Measurements from ENCODE around the gene ESRP2.

ESRP2 gene

GRCh38 chr16:68249371-68249770, 13.4 kb upstream of the ESRP2 start:
- TF ChIP-seq TAF1 (IDR thresholded peaks at IDR 0.05; ENCODE audit: borderline replicate concordance, insufficient read depth, low read length): no peak
- no peak for TF ChIP-seq FOXP2 (optimal IDR thresholded peaks at IDR 0.05; ENCODE audit: borderline replicate concordance, extremely low read depth, extremely low read length, insufficient read depth)
- no peak for TF ChIP-seq SIN3A (IDR thresholded peaks at IDR 0.05; ENCODE audit: borderline replicate concordance, insufficient read depth, low read length)
- no peak for TF ChIP-seq POLR2AphosphoS5 (IDR thresholded peaks at IDR 0.05; ENCODE audit: low read depth, low read length)
- no peak for TF ChIP-seq REST (IDR thresholded peaks at IDR 0.05; ENCODE audit: insufficient read depth in 1 of 2, low read depth in 2 of 2, low read length in 2 of 2)

DNA sequence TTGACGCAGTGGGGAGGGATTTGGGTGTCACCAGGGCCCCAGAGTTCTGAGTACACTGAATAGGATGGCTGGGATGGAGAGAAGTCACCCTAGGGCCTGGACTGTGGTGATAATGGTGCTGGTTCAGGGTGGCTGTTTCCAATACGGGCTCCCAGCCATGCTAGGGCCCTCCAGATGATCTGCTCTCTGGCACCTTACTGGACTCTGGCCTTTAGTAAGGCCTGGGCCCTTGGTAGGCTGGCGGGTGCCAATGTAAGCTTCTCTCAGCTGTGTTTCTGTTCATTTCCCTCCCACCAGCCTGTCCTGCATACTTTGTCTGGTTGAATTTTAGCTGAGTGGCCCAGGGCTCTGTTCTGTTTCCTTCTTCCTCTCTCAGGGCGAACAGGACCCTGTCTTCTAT, 12.0 kb upstream of the ESRP2 start:
- TF ChIP-seq TAF1 (IDR thresholded peaks at IDR 0.05; ENCODE audit: borderline replicate concordance, insufficient read depth, low read length) (no peak), POLR2AphosphoS5 (IDR thresholded peaks at IDR 0.05; ENCODE audit: low read depth, low read length) (no peak), FOXP2 (optimal IDR thresholded peaks at IDR 0.05; ENCODE audit: borderline replicate concordance, extremely low read depth, extremely low read length, insufficient read depth) (no peak), SIN3A (IDR thresholded peaks at IDR 0.05; ENCODE audit: borderline replicate concordance, insufficient read depth, low read length) (no peak), REST (IDR thresholded peaks at IDR 0.05; ENCODE audit: insufficient read depth in 1 of 2, low read depth in 2 of 2, low read length in 2 of 2) (no peak)

- TF ChIP-seq REST (IDR thresholded peaks at IDR 0.05; ENCODE audit: insufficient read depth in 1 of 2, low read depth in 2 of 2, low read length in 2 of 2) (no peak), TAF1 (IDR thresholded peaks at IDR 0.05; ENCODE audit: borderline replicate concordance, insufficient read depth, low read length) (no peak), POLR2AphosphoS5 (IDR thresholded peaks at IDR 0.05; ENCODE audit: low read depth, low read length) (no peak), SIN3A (IDR thresholded peaks at IDR 0.05; ENCODE audit: borderline replicate concordance, insufficient read depth, low read length) (no peak), FOXP2 (optimal IDR thresholded peaks at IDR 0.05; ENCODE audit: borderline replicate concordance, extremely low read depth, extremely low read length, insufficient read depth) (no peak)
Measured at GRCh38 chr16:68247400-68247799, 11.5 kb upstream of the ESRP2 start.

DNA sequence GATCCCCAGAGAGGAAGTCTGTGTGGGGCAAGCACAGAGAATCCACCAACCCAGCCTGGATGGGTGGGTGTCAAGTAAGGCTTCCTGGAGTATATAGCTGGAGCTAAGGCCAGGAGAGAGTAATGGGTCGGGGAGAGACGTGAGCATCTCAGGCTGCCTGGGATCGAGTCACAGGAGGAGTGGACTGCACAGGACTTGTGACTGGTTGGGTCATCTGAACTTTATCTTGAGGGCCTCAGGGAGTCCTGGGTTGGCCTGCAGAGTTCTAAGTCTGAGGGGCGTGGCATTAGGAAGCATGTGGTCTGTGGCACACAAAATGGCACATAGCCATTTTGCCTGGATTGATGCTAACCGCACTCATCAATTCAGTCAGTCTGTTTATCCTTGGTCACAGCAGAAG, 10.7 kb upstream of the ESRP2 start:
- TF ChIP-seq TAF1 (IDR thresholded peaks at IDR 0.05; ENCODE audit: borderline replicate concordance, insufficient read depth, low read length) (no peak), SIN3A (IDR thresholded peaks at IDR 0.05; ENCODE audit: borderline replicate concordance, insufficient read depth, low read length) (no peak), POLR2AphosphoS5 (IDR thresholded peaks at IDR 0.05; ENCODE audit: low read depth, low read length) (no peak), FOXP2 (optimal IDR thresholded peaks at IDR 0.05; ENCODE audit: borderline replicate concordance, extremely low read depth, extremely low read length, insufficient read depth) (no peak), REST (IDR thresholded peaks at IDR 0.05; ENCODE audit: insufficient read depth in 1 of 2, low read depth in 2 of 2, low read length in 2 of 2) (no peak)

- TF ChIP-seq SIN3A (IDR thresholded peaks at IDR 0.05; ENCODE audit: borderline replicate concordance, insufficient read depth, low read length) (no peak), FOXP2 (optimal IDR thresholded peaks at IDR 0.05; ENCODE audit: borderline replicate concordance, extremely low read depth, extremely low read length, insufficient read depth) (no peak), REST (IDR thresholded peaks at IDR 0.05; ENCODE audit: insufficient read depth in 1 of 2, low read depth in 2 of 2, low read length in 2 of 2) (no peak), TAF1 (IDR thresholded peaks at IDR 0.05; ENCODE audit: borderline replicate concordance, insufficient read depth, low read length) (no peak), POLR2AphosphoS5 (IDR thresholded peaks at IDR 0.05; ENCODE audit: low read depth, low read length) (no peak)
Measured at GRCh38 chr16:68246121-68246520, 10.2 kb upstream of the ESRP2 start.

All from PFSK-1 (cell line).